Brain microvascular endothelial cell (primary cell): ENCODE measurements around the gene MECP2.

Experiments used
- DNase-seq: peaks from one replicate; pipeline ENCODE4 v3.0.0-alpha.2; 2020
- H3K27ac ChIP-seq: fragments of 250-450 bp; sonication (Bioruptor Pico); 2 replicates; pipeline ENCODE4 v1.5.1; 2020; ENCODE audit warnings: mild to moderate bottlenecking, moderate library complexity
- H3K27me3 ChIP-seq: fragments of 250-450 bp; sonication (Bioruptor Pico); replicated peaks from 2 replicates; pipeline ENCODE4 v1.5.1; 2020; ENCODE audit warnings: mild to moderate bottlenecking
- H3K36me3 ChIP-seq: fragments of 250-450 bp; sonication (Bioruptor Pico); replicated peaks from 2 replicates; pipeline ENCODE4 v1.5.1; 2020; ENCODE audit warnings: mild to moderate bottlenecking
- H3K4me3 ChIP-seq: 2 replicates; pipeline ENCODE4 v1.5.1; 2011; ENCODE audit warnings: low read depth, mild to moderate bottlenecking, control low read depth, low read length, moderate library complexity
- in situ Hi-C: cut with HindIII; loops from 2 replicates; pipeline ENCODE4 v1.10.0; 2017; ENCODE audit warnings: low sequenced_read_pairs, low pct_ligation_motif_present
- TF ChIP-seq, protein P1 (sequence below): IDR thresholded peaks from 2 replicates; pipeline ENCODE4 v1.5.1; 2011; ENCODE audit warnings: low read depth, mild to moderate bottlenecking, moderate library complexity, low read length, control low read depth, inconsistent platforms; ENCODE audit errors: missing control alignments

Gene MECP2

GRCh38 chrX:154015581-154016264 is 81.8 kb downstream of the MECP2 start:
- Histone ChIP-seq H3K4me3 (no peak overlapping the region), H3K36me3 (peaks cover 7% of the 10 kb centered on the region), H3K27ac (no peak overlapping the region), H3K27me3 (no peaks in the 10 kb centered on the region)
- no peak for DNase-seq
- TF ChIP-seq, protein P1, sequence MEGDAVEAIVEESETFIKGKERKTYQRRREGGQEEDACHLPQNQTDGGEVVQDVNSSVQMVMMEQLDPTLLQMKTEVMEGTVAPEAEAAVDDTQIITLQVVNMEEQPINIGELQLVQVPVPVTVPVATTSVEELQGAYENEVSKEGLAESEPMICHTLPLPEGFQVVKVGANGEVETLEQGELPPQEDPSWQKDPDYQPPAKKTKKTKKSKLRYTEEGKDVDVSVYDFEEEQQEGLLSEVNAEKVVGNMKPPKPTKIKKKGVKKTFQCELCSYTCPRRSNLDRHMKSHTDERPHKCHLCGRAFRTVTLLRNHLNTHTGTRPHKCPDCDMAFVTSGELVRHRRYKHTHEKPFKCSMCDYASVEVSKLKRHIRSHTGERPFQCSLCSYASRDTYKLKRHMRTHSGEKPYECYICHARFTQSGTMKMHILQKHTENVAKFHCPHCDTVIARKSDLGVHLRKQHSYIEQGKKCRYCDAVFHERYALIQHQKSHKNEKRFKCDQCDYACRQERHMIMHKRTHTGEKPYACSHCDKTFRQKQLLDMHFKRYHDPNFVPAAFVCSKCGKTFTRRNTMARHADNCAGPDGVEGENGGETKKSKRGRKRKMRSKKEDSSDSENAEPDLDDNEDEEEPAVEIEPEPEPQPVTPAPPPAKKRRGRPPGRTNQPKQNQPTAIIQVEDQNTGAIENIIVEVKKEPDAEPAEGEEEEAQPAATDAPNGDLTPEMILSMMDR: no peak
- in situ Hi-C loops: no loop called here

DNA sequence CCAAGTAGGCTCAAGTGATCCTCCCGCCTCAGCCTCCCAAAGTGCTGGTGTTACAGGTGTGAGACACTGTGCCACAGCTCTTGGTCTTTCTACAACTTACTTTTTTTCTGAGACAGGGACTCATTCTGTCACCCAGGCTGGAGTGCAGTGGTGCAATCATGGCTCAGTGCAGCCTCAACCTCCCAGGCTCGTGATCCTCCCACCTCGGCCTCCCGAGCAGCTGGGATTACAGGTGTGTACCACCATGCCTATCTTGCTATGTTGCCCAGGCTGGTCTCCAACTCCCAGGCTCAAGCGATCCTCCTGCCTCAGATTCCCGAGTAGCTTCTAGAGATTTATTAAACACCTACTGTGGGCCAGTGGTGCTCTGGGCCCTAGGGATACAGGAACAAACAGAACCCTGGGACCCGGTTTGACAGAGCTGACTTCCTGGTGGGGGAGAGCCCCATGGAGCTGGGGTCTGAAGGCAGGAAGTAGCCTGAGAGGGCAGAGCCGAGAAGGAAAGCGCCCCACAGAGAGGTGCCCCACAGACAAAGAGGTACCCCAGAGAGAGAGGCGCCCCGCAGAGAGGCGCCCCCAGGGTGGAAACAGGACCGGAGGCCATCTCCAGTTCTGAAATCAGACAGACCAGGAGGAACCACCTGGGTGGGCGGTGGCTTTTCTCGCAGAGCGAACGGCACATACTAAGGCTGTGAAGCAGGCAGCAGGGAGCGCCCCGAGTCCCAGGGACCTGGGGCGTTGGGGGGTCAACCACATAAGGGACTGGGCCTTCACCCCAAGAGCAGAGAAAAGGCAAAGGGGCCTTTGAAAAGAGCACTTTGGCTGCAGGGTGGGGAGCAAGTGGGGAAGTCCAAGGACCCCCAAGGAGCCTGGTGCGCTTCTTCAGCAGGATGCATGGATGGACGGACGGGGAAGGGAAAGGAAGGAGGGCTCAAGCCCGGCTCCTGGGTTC is 82.8 kb downstream of the MECP2 start:
- TF ChIP-seq, protein P1: no peak
- in situ Hi-C loops: no loop called here
- no peak overlapping the region for H3K4me3 ChIP-seq
- no peak overlapping the region for H3K27ac ChIP-seq
- no peaks in the 10 kb centered on the region for H3K27me3 ChIP-seq
- no peak for DNase-seq
- peaks cover 8% of the 10 kb centered on the region for H3K36me3 ChIP-seq

- in situ Hi-C loops: no loop called here
- TF ChIP-seq, protein P1: peak; percentile 91
- no peaks in the 10 kb centered on the region for H3K27me3 ChIP-seq
- H3K36me3 ChIP-seq: peaks cover 8% of the 10 kb centered on the region
- DNase-seq: no peak
- H3K27ac ChIP-seq: no peak overlapping the region
- H3K4me3 ChIP-seq: no peak overlapping the region
These were observed 83.7 kb downstream of the MECP2 start for GRCh38 chrX:154013614-154014360.

- no peak overlapping the region for H3K27ac ChIP-seq
- no peaks in the 10 kb centered on the region for H3K27me3 ChIP-seq
- DNase-seq: no peak
- TF ChIP-seq, protein P1: no peak
- H3K4me3 ChIP-seq: no peak overlapping the region
- in situ Hi-C loops: no loop called here
- H3K36me3 ChIP-seq: peaks cover 8% of the 10 kb centered on the region
These were observed 84.5 kb downstream of the MECP2 start for GRCh38 chrX:154013001-154013421.

GRCh38 chrX:154012336-154012991 is 85.1 kb downstream of the MECP2 start:
- Histone ChIP-seq H3K27me3 (no peaks in the 10 kb centered on the region), H3K36me3 (peaks cover 8% of the 10 kb centered on the region), H3K4me3 (no peak overlapping the region), H3K27ac (no peak overlapping the region)
- in situ Hi-C loops: no loop called here
- TF ChIP-seq, protein P1: no peak
- DNase-seq: no peak
